Esophagus muscularis mucosa (tissue), 4 donors: ENCODE measurements around the gene WNT5B. TPM values are rescaled to one million over a fixed set of nuclear protein-coding genes. Genes with fewer than 3 reads are reported as not detected.
"Not testable (repeated sequence)": the region's sequence is repeated elsewhere in the genome, so short reads cannot be mapped to it uniquely, and the experiment has no call there.

Source experiments
- DNase-seq: peaks from one replicate; pipeline ENCODE4 v3.0.0-alpha.2; 2017; ENCODE audit errors: extremely low spot score
- H3K27ac ChIP-seq, 4 donors: fragments of 200-600 bp; sonication (generic); replicated peaks in 1 of 4; 1 replicate in 3 of 4; 2 replicates in 1 of 4; pipeline ENCODE4 v1.5.1; 2016 to 2019; ENCODE audit warnings: mild to moderate bottlenecking in 1 of 4
- H3K27me3 ChIP-seq, 4 donors: fragments of 200-600 bp; sonication (generic); one replicate each; pipeline versions ENCODE4 v1.5.1 to v1.6.0; 2016 to 2019
- H3K36me3 ChIP-seq, 4 donors: fragments of 200-600 bp; sonication (generic); one replicate each; pipeline ENCODE4 v1.5.1; 2016 to 2019
- H3K4me1 ChIP-seq, 4 donors: fragments of 200-600 bp; sonication (generic); one replicate each; pipeline ENCODE4 v1.5.1; 2016 to 2019
- H3K4me3 ChIP-seq, 4 donors: fragments of 200-600 bp; sonication (generic); 1 replicate in 2 of 4; 2 replicates in 2 of 4; pipeline ENCODE4 v1.5.1; 2016 to 2019; ENCODE audit warnings: mild to moderate bottlenecking in 4 of 4, moderate library complexity in 1 of 4
- H3K9me3 ChIP-seq, 4 donors: fragments of 200-600 bp; sonication (generic); 1 replicate in 3 of 4; 2 replicates in 1 of 4; pipeline ENCODE4 v1.5.1; 2016 to 2019
- EP300 ChIP-seq: sonication (generic); formaldehyde crosslinking; IDR thresholded peaks from one replicate; pipeline ENCODE4 v1.6.1; 2017; ENCODE audit warnings: antibody characterized with exemption
- POLR2A ChIP-seq: fragments of 450-650 bp; IDR thresholded peaks from one replicate; pipeline ENCODE4 v1.6.1; 2017; ENCODE audit warnings: antibody characterized with exemption, moderate library complexity, mild to moderate bottlenecking, low read depth
- POLR2AphosphoS5 ChIP-seq, 2 donors: sonication (generic); formaldehyde crosslinking; IDR thresholded peaks; one replicate each; pipeline ENCODE4 v1.6.1; 2017; ENCODE audit warnings: antibody characterized with exemption in 2 of 2
- WGBS: methylation state at CpG from one replicate; pipeline ENCODE4 v1.1.5; 2018; 5-methylcytosine and 5-hydroxymethylcytosine counted together
- intact Hi-C: fragments of 100-400 bp; cut with DNase I; formaldehyde crosslinking; loops from one replicate; pipeline ENCODE4 v1.15.1; 2023
- total RNA-seq, 4 donors: library from RNA; depleted of rRNA; stranded (reverse); fragments of >200 nt; gene quantifications; one replicate each; pipeline versions ENCODE4 v1.1.0 to v1.2.1, GENCODE V29; 2016
- TF ChIP-seq, protein P1 (sequence below), 3 experiments: fragments of 200-600 bp in 2 of 3; fragments of 450-650 bp in 1 of 3; sonication (generic) in 2 of 3; IDR thresholded peaks; one replicate each; pipeline ENCODE4 v1.5.1; 2017 to 2019; ENCODE audit warnings: antibody characterized with exemption in 3 of 3, mild to moderate bottlenecking in 2 of 3, moderate library complexity in 1 of 3

The WNT5B gene
- total RNA-seq, 4 donors from 2014 or later: 33.5 to 112 (median 53.5) TPM

DNA sequence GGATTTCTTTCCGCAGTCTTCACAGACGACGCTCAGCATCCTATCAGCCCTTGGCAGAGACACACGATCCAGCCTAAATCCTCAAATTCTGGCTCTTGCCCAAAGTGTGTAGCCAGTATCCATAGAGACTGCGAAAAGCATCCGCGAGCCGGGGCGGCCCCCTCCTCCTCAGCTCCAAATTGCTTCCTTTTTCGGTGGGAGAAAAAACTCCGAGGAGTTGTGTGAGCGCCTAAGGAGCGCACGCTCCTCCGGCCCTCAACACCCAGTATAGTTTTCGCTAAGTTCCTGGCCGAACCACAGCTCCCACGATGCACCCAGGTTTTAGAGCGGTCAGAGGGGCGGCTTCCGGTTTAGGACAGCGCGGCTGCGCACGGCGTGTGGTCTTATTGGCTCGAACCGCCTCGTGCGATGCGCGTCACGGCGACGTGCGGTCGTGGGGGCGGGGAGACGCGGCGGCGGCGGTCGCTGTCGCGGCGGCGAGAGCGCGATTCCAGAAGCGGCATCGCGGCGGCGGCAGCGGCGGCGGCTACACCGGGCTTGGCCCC is 61.6 kb downstream of the WNT5B start, which contains the start of gene ADIPOR2:
Gene ADIPOR2 (plus strand): TSS at position 493 of the 545 bp plus-strand sequence. CDS start 63,274 bp downstream, outside the sequence.
- Histone ChIP-seq H3K27ac (peak within 1 kb of the TSS; percentile 94 to 95 (median 95)), H3K36me3 (no peaks in the 10 kb centered on the region), H3K9me3 (no peaks in the 10 kb centered on the region), H3K4me3 (peak within 1 kb of the TSS; percentile 72 to 94 (median 90)), H3K4me1 (peaks cover 15 to 42% (median 37%) of the 10 kb centered on the region in 4 donors), H3K27me3 (no peaks in the 10 kb centered on the region)
- TF ChIP-seq EP300: no peak
- peak; percentile 93 to 99 for TF ChIP-seq POLR2AphosphoS5 (IDR thresholded peaks at IDR 0.05)
- peak; percentile 14 for TF ChIP-seq POLR2A
- TF ChIP-seq, protein P1, sequence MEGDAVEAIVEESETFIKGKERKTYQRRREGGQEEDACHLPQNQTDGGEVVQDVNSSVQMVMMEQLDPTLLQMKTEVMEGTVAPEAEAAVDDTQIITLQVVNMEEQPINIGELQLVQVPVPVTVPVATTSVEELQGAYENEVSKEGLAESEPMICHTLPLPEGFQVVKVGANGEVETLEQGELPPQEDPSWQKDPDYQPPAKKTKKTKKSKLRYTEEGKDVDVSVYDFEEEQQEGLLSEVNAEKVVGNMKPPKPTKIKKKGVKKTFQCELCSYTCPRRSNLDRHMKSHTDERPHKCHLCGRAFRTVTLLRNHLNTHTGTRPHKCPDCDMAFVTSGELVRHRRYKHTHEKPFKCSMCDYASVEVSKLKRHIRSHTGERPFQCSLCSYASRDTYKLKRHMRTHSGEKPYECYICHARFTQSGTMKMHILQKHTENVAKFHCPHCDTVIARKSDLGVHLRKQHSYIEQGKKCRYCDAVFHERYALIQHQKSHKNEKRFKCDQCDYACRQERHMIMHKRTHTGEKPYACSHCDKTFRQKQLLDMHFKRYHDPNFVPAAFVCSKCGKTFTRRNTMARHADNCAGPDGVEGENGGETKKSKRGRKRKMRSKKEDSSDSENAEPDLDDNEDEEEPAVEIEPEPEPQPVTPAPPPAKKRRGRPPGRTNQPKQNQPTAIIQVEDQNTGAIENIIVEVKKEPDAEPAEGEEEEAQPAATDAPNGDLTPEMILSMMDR (IDR thresholded peaks at IDR 0.05): peak in 1 of 3 experiments; percentile 25
- DNase-seq: peak; percentile 99
- intact Hi-C loops: loop anchor here (5.0 kb wide), 1 partner anchor 33 kb away; no protein-coding TSS in a partner anchor
- WGBS: under 1% methylated on average over 16 of the region's 59 CpGs

DNA sequence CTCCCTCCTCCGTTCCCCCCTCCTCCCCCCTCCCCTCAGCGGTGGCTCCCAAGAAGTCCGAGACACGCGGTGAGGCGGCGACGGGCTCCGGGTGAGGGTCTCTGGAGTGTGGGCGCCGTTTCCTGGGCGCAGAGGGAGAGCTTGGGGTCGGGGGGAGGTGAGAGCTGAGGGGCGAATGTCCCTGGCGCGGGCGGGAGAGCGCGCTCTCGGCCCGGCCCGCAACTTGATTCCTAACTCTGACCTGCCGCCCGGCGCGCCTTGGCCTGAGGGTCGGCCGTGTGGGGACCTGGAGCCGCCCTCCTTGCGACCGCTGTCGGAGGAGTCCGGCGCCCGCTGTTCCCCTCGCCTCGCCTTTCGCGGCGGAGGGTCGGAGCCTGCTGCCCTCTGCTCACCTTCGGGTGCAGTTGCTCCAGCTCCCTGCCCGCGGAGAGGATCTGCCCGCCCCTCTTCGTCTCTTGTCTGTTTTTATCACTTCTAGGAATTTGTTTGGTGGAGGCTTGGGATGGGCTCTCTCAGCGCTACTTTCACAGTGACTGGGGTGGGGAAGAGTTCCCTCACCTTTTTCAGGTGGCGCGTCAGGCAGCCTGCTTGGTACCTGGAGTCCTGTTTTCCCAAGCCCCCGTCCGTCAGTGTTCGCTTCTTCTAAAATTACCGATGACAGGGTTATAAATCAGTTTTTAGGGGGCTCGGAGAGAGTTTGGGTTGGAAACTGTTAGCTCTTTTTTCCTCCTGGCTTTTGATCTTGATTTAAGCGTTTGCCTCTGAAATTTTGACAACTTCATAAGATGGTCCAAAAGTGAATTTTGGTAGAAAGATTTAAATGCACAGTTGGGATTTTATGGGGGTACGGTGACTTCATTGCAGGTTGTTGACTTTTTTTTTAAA is 62.3 kb downstream of the WNT5B start:
- Histone ChIP-seq H3K27ac (peak overlapping the region; percentile 94 to 95 (median 95)), H3K9me3 (no peaks in the 10 kb centered on the region), H3K36me3 (no peaks in the 10 kb centered on the region), H3K4me1 (peaks cover 21 to 49% (median 44%) of the 10 kb centered on the region in 4 donors), H3K27me3 (no peaks in the 10 kb centered on the region), H3K4me3 (peak overlapping the region; percentile 72 to 94 (median 90))
- under 1% methylated on average over 38 of the region's 56 CpGs for whole genome bisulfite sequencing
- intact Hi-C loops: loop anchor here (5.0 kb wide), 1 partner anchor 34 kb away; no protein-coding TSS in a partner anchor
- no peak for DNase-seq
- TF ChIP-seq POLR2AphosphoS5 (IDR thresholded peaks at IDR 0.05) (no peak), EP300 (no peak), POLR2A (no peak)
- TF ChIP-seq, protein P1 (IDR thresholded peaks at IDR 0.05): no peak

DNA sequence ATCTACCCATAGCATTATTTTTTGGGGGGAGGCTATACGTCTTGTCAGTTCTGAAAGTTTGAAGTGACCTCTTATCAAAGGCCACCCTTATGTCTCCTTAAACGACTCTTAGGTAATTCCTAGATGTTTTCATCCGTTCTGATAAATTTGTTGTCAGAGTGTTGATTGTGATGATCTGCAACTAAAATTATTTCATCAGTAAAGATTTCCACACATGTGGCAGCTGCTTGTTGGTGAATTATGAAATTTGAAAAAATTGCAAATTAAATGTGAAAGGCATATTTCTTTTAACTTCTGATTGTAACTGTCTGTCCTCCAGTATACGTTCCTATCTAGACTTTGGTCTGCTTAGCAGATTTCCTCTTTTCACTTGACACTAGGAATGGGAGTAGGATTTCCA is 63.2 kb downstream of the WNT5B start:
- Histone ChIP-seq H3K27ac (peak overlapping the region in 2 of 4 donors; percentile 95), H3K4me3 (peak overlapping the region; percentile 72 to 94 (median 90)), H3K4me1 (peaks cover 24 to 57% (median 52%) of the 10 kb centered on the region in 4 donors), H3K27me3 (no peaks in the 10 kb centered on the region), H3K9me3 (no peaks in the 10 kb centered on the region), H3K36me3 (no peaks in the 10 kb centered on the region)
- DNase-seq: no peak
- WGBS: 28% methylated on average over 4 of the region's 4 CpGs
- intact Hi-C loops: loop anchor here (5.0 kb wide), 1 partner anchor 35 kb away; no protein-coding TSS in a partner anchor
- TF ChIP-seq POLR2AphosphoS5 (IDR thresholded peaks at IDR 0.05) (no peak), EP300 (no peak), POLR2A (no peak)
- TF ChIP-seq, protein P1 (IDR thresholded peaks at IDR 0.05): no peak

DNA sequence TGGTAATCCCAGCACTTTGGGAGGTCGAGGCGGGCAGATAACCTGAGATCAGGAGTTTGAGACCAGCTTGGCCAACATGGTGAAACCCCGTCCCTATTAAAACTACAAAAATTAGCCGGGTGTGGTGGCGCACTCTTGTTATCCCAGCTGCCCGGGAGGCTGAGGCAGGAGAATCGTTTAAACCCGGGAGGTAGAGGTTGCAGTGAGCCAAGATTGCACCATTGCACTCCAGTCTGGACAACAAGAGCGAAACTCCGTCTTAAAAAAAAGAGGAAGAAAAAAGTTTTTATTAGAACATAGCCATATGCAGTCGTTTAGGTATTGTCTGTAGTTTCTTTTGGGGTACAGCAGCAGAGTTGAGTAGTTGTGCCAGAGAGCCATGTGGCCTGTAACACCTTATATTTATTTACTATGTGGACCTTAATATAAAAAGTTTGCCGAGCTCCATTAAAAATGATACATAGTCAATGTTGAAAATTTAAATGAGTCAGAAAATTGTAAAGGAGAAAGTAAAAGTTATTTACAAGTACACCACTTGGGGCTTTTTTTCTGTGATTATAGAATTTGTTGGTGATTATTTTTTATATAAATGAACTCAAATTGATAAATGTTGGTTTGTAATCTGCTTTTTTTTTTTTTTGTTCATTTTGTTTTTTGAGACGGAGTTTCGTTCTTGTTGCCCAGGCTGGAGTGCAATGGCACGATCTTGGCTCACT is 64.0 kb downstream of the WNT5B start:
- TF ChIP-seq EP300 (no peak), POLR2AphosphoS5 (IDR thresholded peaks at IDR 0.05) (no peak), POLR2A (no peak)
- TF ChIP-seq, protein P1 (IDR thresholded peaks at IDR 0.05): no peak
- H3K4me3 ChIP-seq: peak overlapping the region in 1 of 4 donors; percentile 85

DNA sequence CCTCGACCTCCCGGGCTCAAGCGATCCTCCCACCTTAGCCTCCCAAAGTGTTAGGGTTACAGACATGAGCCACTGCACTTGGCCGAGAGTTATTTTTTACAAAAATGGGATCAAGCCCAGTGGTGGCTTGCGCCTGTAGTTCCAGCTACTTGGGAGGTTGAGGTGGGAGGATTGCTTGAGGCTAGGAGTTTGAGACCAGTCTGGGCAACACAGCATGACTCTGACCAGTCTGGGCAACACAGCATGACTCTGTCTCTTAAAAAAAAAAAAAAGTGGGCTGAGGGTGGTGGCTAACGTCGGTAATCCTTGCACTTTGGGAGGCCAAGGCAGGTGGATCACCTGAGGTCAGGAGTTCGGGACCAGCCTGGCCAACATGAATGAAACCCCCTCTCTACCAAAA is 66.1 kb downstream of the WNT5B start:
- WGBS: 85% methylated on average over 8 of the region's 8 CpGs
- intact Hi-C loops: loop anchor here (5.0 kb wide), 1 partner anchor 92 kb away; no protein-coding TSS in a partner anchor

More for the DNA sequence above, 64.0 kb downstream of the WNT5B start:
- Histone ChIP-seq H3K4me1 (peaks cover 26 to 66% (median 60%) of the 10 kb centered on the region in 4 donors), H3K36me3 (no peaks in the 10 kb centered on the region), H3K27ac (peak overlapping the region in 1 of 4 donors; percentile 95), H3K9me3 (no peaks in the 10 kb centered on the region), H3K27me3 (no peaks in the 10 kb centered on the region)
- intact Hi-C loops: loop anchor here (5.0 kb wide), 1 partner anchor 36 kb away; no protein-coding TSS in a partner anchor
- 82% methylated on average over 15 of the region's 15 CpGs for WGBS
- no peak for DNase-seq

More for the DNA sequence above, 66.1 kb downstream of the WNT5B start:
- H3K36me3 ChIP-seq, H3K27ac ChIP-seq, DNase-seq, H3K4me3 ChIP-seq, H3K27me3 ChIP-seq, H3K9me3 ChIP-seq: not testable (repeated sequence)
- H3K4me1 ChIP-seq: peaks cover 24 to 74% (median 67%) of the 10 kb centered on the region in 4 donors
